ENCODE data around the gene DGKQ. TPM values are rescaled to one million over a fixed set of nuclear protein-coding genes. Genes with fewer than 3 reads are reported as not detected.

DGKQ gene
- total and polyA plus RNA-seq, 9 of the 15 experiments (the other 6 are each of a cell fraction or from before 2014, with no cell fraction given), result 0.17 to 22.0 (median 5.6) TPM

DNA sequence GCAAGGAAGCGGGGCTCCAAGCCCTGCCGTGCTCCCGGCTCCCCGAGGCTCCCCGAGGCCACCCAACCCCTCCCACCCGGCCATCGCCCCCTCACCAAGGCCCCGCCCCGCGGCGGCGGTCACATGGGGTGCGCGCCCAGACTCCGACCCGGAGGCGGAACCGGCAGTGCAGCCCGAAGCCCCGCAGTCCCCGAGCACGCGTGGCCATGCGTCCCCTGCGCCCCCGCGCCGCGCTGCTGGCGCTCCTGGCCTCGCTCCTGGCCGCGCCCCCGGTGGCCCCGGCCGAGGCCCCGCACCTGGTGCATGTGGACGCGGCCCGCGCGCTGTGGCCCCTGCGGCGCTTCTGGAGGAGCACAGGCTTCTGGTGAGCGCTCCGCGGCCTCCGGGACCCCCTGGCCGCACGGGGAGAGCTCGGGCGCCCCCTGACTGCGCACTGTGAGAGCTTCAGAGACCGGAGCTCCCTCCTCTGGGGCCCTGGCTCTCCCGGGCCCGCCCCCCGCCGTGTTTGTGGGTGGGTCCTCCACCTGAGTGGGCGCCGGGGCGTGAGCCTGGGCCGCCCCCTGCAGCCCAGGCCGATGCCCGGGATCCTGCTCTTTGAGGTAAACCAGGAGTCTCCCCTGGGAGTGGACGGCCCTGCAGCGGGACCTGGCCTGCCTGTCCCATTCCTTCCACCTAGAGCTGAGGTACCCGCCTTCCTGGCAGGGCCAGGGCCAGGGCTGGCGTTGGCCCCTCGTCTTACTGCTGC is 13.7 kb upstream of the DGKQ start, which contains the start of gene IDUA (continued):
- TF ChIP-seq, protein P1, sequence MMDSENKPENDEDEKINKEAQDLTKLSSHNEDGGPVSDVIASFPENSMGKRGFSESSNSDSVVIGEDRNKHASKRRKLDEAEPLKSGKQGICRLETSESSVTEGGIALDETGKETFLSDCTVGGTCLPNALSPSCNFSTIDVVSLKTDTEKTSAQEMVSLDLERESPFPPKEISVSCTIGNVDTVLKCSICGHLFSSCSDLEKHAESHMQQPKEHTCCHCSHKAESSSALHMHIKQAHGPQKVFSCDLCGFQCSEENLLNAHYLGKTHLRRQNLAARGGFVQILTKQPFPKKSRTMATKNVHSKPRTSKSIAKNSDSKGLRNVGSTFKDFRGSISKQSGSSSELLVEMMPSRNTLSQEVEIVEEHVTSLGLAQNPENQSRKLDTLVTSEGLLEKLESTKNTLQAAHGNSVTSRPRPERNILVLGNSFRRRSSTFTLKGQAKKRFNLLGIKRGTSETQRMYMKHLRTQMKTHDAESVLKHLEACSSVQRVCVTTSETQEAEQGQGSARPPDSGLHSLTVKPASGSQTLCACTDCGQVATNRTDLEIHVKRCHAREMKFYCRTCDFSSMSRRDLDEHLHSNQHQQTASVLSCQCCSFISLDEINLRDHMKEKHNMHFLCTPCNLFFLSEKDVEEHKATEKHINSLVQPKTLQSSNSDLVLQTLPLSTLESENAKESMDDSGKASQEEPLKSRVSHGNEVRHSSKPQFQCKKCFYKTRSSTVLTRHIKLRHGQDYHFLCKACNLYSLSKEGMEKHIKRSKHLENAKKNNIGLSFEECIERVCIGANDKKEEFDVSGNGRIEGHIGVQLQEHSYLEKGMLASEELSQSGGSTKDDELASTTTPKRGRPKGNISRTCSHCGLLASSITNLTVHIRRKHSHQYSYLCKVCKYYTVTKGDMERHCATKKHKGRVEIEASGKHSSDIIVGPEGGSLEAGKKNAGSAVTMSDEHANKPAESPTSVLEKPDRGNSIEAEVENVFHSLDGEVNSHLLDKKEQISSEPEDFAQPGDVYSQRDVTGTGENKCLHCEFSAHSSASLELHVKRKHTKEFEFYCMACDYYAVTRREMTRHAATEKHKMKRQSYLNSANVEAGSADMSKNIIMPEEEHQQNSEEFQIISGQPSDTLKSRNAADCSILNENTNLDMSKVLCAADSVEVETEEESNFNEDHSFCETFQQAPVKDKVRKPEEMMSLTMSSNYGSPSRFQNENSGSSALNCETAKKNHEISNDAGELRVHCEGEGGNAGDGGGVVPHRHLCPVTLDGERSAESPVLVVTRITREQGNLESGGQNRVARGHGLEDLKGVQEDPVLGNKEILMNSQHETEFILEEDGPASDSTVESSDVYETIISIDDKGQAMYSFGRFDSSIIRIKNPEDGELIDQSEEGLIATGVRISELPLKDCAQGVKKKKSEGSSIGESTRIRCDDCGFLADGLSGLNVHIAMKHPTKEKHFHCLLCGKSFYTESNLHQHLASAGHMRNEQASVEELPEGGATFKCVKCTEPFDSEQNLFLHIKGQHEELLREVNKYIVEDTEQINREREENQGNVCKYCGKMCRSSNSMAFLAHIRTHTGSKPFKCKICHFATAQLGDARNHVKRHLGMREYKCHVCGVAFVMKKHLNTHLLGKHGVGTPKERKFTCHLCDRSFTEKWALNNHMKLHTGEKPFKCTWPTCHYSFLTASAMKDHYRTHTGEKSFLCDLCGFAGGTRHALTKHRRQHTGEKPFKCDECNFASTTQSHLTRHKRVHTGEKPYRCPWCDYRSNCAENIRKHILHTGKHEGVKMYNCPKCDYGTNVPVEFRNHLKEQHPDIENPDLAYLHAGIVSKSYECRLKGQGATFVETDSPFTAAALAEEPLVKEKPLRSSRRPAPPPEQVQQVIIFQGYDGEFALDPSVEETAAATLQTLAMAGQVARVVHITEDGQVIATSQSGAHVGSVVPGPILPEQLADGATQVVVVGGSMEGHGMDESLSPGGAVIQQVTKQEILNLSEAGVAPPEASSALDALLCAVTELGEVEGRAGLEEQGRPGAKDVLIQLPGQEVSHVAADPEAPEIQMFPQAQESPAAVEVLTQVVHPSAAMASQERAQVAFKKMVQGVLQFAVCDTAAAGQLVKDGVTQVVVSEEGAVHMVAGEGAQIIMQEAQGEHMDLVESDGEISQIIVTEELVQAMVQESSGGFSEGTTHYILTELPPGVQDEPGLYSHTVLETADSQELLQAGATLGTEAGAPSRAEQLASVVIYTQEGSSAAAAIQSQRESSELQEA (IDR thresholded peaks at IDR 0.05; ENCODE audit: low read depth), result no peak
- TF ChIP-seq ZFX (CRISPR knock-in tag; IDR thresholded peaks at IDR 0.05) (peak; percentile 72), SMARCE1 (IDR thresholded peaks at IDR 0.05) (no peak), POLR2A (conservative IDR thresholded peaks at IDR 0.05) (peak; percentile 16; the same call in 1 of the 2 replicates), RBM39 (optimal IDR thresholded peaks at IDR 0.05; ENCODE audit: low read depth, low read length) (no peak), TAL1 (IDR thresholded peaks at IDR 0.05) (no peak), HIVEP1 (CRISPR knock-in tag; IDR thresholded peaks at IDR 0.05) (no peak)
- TF ChIP-seq, protein P2, sequence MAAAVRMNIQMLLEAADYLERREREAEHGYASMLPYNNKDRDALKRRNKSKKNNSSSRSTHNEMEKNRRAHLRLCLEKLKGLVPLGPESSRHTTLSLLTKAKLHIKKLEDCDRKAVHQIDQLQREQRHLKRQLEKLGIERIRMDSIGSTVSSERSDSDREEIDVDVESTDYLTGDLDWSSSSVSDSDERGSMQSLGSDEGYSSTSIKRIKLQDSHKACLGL (CRISPR knock-in tag; IDR thresholded peaks at IDR 0.05; ENCODE audit: borderline replicate concordance, poor library complexity, severe bottlenecking), result peak; percentile 65
- TF ChIP-seq, protein P3, sequence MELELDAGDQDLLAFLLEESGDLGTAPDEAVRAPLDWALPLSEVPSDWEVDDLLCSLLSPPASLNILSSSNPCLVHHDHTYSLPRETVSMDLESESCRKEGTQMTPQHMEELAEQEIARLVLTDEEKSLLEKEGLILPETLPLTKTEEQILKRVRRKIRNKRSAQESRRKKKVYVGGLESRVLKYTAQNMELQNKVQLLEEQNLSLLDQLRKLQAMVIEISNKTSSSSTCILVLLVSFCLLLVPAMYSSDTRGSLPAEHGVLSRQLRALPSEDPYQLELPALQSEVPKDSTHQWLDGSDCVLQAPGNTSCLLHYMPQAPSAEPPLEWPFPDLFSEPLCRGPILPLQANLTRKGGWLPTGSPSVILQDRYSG (tag; conservative IDR thresholded peaks at IDR 0.05; ENCODE audit: low read depth), result no peak
- TF ChIP-seq, protein P4, sequence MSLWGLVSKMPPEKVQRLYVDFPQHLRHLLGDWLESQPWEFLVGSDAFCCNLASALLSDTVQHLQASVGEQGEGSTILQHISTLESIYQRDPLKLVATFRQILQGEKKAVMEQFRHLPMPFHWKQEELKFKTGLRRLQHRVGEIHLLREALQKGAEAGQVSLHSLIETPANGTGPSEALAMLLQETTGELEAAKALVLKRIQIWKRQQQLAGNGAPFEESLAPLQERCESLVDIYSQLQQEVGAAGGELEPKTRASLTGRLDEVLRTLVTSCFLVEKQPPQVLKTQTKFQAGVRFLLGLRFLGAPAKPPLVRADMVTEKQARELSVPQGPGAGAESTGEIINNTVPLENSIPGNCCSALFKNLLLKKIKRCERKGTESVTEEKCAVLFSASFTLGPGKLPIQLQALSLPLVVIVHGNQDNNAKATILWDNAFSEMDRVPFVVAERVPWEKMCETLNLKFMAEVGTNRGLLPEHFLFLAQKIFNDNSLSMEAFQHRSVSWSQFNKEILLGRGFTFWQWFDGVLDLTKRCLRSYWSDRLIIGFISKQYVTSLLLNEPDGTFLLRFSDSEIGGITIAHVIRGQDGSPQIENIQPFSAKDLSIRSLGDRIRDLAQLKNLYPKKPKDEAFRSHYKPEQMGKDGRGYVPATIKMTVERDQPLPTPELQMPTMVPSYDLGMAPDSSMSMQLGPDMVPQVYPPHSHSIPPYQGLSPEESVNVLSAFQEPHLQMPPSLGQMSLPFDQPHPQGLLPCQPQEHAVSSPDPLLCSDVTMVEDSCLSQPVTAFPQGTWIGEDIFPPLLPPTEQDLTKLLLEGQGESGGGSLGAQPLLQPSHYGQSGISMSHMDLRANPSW (CRISPR knock-in tag; IDR thresholded peaks at IDR 0.05), result 0 out of 2 replicates have a peak, but pooled peaks have one; percentile 80
- TF ChIP-seq, protein P5, sequence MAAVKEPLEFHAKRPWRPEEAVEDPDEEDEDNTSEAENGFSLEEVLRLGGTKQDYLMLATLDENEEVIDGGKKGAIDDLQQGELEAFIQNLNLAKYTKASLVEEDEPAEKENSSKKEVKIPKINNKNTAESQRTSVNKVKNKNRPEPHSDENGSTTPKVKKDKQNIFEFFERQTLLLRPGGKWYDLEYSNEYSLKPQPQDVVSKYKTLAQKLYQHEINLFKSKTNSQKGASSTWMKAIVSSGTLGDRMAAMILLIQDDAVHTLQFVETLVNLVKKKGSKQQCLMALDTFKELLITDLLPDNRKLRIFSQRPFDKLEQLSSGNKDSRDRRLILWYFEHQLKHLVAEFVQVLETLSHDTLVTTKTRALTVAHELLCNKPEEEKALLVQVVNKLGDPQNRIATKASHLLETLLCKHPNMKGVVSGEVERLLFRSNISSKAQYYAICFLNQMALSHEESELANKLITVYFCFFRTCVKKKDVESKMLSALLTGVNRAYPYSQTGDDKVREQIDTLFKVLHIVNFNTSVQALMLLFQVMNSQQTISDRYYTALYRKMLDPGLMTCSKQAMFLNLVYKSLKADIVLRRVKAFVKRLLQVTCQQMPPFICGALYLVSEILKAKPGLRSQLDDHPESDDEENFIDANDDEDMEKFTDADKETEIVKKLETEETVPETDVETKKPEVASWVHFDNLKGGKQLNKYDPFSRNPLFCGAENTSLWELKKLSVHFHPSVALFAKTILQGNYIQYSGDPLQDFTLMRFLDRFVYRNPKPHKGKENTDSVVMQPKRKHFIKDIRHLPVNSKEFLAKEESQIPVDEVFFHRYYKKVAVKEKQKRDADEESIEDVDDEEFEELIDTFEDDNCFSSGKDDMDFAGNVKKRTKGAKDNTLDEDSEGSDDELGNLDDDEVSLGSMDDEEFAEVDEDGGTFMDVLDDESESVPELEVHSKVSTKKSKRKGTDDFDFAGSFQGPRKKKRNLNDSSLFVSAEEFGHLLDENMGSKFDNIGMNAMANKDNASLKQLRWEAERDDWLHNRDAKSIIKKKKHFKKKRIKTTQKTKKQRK (IDR thresholded peaks at IDR 0.05; ENCODE audit: borderline replicate concordance, low read depth, low read length), result no peak
